ENCODE results near the gene NLRC5.
"Not testable (repeated sequence)": the region's sequence is repeated elsewhere in the genome, so short reads cannot be mapped to it uniquely, and the experiment has no call there.

NLRC5 gene

DNA sequence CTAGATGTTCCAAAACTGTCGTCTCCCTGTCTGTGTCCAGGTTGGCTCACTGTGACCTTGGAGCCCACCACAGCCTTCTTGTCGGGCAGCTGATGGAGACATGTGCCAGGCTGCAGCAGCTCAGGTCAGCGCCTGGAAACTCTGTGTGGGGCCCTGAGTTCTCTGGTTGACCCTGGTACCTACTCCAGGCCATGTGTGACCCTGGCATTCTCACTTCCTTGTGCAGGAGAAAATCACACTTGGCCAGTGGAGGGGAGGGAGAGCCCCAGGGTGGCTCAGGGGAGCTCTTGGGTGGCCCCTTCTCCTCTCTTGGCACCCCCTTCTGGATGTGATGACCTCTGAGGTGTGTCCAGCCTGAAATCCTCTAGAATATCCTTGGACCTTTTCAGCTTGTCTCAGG is 78.0 kb downstream of the NLRC5 start:
- no peak overlapping the region for H3K27ac ChIP-seq
- DNase-seq (ENCODE audit: low read depth, low spot score): no peak

GRCh38 chr16:57069053-57069452 is 79.7 kb downstream of the NLRC5 start:
- DNase-seq (ENCODE audit: low read depth, low spot score): no peak
- H3K27ac ChIP-seq: no peak overlapping the region

GRCh38 chr16:57069635-57070370 is 80.4 kb downstream of the NLRC5 start:
- no peak for DNase-seq (ENCODE audit: low read depth, low spot score)
- no peak overlapping the region for H3K27ac ChIP-seq

DNA sequence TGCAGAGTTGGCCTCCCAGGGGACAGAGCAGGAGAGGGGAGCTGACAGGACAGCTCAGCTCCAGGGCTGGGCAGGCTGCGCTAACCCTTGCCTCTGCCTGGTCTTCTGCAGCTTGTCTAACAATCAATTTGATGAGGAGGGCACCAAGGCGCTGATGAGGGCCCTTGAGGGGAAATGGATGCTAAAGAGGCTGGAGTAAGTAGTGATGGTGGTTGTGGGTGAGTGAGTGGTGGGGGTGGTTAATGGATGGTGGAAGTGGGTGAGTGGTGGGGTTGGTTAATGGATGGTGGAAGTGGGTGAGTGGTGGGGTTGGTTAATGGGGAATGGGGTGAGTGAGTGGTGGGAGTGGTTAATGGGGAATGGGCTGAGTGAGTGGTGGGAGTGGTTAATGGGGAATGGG is 81.1 kb downstream of the NLRC5 start:
- no peak overlapping the region for H3K27ac ChIP-seq
- DNase-seq (ENCODE audit: low read depth, low spot score): no peak

DNA sequence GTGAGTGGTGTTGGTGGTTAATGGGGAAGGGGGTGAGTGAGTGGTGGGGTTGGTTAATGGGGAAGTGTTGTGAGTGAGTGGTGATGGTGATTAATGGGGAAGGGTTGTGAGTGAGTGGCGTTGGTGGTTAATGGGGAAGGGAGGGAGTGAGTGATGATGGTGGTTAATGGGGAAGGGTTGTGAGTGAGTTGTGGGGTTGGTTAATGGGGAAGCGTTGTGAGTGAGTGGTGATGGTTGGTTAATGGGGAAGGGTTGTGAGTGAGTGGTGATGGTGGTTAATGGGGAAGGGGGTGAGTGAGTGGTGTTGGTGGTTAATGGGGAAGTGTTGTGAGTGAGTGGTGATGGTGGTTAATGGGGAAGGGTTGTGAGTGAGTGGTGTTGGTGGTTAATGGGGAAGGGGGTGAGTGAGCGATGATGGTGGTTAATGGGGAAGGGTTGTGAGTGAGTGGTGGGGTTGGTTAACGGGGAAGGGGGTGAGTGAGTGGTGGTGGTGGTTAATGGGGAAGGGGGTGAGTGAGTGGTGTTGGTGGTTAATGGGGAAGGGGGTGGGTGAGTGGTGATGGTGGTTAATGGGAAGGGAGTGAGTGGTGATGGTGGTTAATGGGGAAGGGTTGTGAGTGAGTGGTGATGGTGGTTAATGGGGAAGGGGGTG is 81.8 kb downstream of the NLRC5 start:
- not testable (repeated sequence) for DNase-seq (ENCODE audit: low read depth, low spot score); H3K27ac ChIP-seq

DNA sequence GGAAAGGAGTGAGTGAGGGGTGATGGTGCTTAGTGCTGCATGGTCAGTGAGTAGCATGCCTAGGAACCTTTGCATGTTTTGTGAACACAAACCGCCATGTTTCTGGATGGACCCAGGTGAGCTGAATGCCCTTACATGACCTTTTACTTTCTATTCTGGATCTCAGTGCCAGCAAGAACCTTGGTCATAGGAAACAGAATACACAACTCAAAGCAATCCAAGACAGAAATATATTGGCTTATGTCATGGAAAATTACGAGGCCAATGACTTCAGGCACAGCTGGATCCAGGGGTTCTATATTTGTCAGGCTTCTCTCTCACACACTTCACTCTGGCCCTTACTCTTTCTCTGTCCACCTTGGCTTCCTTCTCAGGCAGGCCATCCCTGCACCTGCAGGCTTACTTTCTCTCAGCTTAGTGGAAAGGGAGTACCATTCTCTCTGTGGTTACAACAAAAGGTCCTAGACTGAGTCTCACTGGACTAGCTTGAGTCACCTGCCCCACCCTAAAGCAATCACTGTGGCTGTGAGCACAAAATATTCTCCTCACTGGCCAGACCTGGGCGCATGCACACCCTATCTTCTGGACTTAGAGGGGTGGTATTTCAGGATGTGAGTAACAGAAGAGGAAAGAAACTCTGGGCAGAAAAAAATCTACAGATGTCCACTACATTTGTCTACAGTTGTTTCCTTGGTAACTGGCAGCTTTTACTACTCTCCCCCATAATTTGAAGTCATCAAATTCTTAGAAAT is 82.7 kb downstream of the NLRC5 start:
- peak; percentile 29 for DNase-seq (ENCODE audit: low read depth, low spot score)
- H3K27ac ChIP-seq: no peak overlapping the region

GRCh38 chr16:57072616-57073275 is 83.4 kb downstream of the NLRC5 start:
- no peak for DNase-seq (ENCODE audit: low read depth, low spot score)
- H3K27ac ChIP-seq: no peak overlapping the region

GRCh38 chr16:57077714-57078113 is 88.4 kb downstream of the NLRC5 start:
- DNase-seq (ENCODE audit: low read depth, low spot score): no peak
- no peak overlapping the region for H3K27ac ChIP-seq

GRCh38 chr16:57081744-57082143 is 92.4 kb downstream of the NLRC5 start:
- DNase-seq (ENCODE audit: low read depth, low spot score): no peak
- no peak overlapping the region for H3K27ac ChIP-seq

DNA sequence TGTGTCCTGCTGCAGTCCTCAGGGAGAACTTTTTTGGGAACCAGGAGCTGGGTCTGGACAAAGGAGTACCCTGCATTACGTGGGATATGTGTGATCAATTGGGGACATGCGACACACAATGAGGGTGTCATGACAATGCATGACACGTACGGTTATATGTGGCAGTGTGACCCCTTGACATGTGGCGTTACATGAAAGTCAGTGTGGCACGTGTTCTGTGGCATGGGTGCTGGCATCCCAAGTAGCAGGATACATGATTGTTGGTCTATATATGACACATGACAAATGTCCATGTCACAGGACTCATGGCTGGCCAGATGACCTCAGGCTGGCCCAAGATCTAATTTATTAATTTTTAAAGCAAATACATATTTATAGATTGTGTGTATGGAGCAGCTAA is 93.3 kb downstream of the NLRC5 start:
- H3K27ac ChIP-seq: no peak overlapping the region
- DNase-seq (ENCODE audit: low read depth, low spot score): no peak

DNA sequence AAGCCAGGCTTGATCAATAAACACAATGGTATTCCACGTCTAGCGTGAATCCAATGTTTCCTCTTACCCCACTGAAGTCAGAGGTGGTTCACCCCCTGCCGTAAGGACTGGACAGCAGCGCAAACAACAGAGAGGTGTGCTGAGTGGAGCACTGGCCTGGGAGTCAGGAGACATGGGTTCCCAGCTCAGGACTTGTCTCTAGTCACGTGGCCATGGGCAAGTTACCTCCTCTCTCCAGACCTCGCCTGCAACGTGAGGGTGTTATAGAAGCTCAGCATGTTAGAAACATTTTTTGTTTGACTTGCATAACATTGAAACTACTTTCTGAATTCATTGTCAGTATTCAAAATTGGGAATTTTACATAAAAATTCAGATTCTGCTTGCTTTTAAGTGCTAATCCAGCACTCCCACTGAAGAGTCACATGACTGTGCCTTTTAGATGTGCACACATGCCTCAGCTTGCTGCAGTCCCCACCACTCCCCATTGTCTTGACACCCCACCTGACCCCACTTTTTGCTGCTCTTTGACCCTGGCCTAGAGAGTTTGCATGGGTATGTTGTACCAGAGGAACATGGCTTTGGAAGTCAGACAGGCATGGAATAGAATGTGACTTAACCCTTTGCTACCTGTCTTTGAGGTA is 94.2 kb downstream of the NLRC5 start:
- no peak for DNase-seq (ENCODE audit: low read depth, low spot score)

DNA sequence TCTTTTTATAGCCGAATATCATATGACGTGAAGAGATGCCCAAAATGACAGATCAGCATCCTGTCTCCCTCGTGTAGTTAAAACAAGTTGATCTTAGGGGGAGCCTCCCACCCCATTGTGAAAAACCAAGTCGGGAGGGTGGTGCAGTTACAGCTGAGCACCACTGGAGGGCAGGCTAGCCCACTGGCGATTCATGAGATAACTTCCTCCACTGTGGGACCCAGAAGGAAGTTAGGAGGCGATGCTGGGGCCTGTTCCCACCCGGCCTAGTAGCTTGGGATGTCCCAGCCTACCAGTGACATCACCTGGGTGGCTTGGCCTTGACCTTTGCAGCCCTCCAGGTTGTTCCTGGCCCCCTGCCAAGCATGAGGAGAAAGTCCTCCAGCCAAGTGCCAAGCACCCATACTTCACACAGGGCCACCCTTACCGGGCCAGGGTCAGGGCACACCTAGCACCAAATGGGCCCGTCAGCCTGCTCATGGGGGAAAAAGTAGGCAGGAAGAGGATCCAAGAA is 95.0 kb downstream of the NLRC5 start:
- DNase-seq (ENCODE audit: low read depth, low spot score): no peak
- no peak overlapping the region for H3K27ac ChIP-seq

More for the DNA sequence above, 94.2 kb downstream of the NLRC5 start:
- H3K27ac ChIP-seq: no peak overlapping the region

- no peak overlapping the region for H3K27ac ChIP-seq
- no peak for DNase-seq (ENCODE audit: low read depth, low spot score)
Measured at GRCh38 chr16:57084996-57085395, 95.6 kb downstream of the NLRC5 start.

DNA sequence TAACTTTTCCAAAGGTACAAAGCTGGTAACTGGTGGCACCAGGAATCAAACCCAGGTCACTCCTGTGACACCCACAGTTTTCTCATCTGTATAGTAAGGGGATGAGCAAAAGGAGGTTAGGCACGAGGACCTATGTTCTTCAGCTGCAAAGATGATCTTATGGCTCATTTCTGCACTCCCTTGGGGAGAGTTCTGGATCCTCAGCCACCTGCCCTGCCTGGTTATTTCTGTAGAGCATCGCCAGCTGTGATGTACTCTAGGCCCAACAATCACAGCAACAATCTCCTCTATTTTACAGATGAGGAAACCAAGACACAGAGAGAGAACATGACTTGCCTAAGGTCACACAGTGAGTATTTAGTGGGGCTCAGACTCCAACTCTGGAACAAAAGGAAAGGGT is 97.6 kb downstream of the NLRC5 start:
- no peak overlapping the region for H3K27ac ChIP-seq
- no peak for DNase-seq (ENCODE audit: low read depth, low spot score)

DNA sequence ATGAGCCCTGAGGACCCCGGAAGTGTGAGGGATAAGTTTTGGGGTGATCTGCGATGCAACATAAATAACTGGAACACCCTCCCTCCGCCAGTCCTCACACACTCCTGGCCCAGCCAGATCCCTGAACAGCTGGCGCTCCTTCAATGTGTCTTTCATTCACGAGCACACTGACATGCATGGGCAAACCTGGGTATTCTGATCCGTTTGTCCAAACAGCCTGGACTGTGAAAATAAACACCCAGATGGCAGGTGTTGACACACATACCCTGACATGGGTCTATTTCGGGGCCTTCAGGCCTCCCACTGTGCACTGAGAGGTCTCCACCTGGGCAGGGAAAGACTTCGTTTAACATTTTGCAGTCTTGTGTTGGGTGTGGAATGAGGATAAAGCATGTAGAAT is 100.0 kb downstream of the NLRC5 start:
- DNase-seq (ENCODE audit: low read depth, low spot score): no peak
- no peak overlapping the region for H3K27ac ChIP-seq

DNA sequence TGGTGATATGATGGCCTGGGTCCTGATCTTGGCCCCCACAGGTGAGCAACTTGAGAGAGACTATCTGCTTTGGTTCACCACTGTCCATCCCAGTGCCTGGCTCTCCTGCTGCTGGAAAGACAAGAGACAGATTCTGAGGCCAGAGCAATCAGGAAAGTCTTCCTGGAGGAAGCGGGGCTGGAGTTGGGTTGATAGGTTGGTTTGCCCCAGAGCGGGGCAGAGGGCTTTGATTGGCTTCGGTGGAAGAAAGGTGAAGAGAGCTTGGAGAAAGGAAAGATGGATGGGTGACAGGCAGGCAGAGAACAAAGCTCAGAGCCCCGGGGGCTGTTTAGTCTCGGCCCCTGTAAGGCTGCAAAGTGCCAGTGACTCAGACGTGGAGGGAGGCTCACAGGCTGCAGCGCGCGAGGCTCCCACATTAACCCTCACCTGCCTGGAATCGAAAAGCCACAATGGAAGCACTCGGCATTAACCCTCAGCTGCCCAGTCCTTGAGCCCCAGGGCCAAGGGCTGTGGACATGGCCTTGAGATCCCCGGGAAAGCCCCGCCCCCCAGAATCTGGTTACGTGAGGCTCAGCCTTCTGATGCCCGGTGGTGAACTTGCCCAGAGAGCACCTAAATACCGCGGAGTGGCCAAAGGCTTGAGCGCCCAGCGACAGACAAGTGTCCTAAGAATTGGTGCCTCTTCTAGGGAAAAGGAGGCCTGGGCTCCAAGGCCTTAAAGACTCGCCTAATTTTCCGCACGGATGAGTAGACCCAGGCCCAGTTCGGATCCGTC is 102.0 kb downstream of the NLRC5 start:
- H3K27ac ChIP-seq: no peak overlapping the region
- no peak for DNase-seq (ENCODE audit: low read depth, low spot score)

GRCh38 chr16:57091975-57092785 is 102.8 kb downstream of the NLRC5 start, which contains the start of gene CPNE2:
CPNE2 (plus strand) TSS chr16:57092583; CDS start chr16:57110743, 18,160 bp downstream.
- H3K27ac ChIP-seq: no peak within 1 kb of the TSS
- DNase-seq (ENCODE audit: low read depth, low spot score): no peak

DNA sequence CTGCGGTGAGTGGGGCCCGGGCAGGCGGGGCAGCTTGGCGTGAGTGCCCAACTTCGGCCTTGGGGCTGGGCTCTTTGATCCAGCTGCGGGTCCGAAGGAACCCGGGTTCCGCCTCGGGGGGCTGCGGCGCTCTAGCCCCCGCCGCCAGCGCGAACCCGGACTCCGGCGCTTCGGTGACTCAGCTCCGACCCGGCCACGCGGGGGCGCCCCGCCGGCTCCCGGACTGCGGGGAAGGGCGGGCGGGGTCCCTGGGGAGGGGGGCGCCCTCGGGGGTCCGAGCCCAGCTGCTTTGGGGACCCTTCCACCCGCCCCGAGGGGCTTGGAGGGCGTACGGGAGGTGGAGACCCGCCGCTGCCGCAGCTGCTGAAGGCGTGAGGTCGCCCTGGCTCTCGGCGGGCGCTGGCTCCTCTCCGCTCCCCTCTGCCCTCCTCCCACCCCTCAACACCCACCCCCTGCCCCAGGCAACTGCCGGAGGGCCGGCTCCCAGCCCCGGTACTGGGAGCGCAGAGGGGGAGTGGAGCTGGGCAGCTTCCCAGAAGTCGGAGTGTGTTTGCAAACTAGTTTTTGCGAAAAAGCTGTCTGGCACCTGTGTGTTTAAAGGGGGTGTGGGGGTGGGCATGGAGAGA is 103.5 kb downstream of the NLRC5 start:
- H3K27ac ChIP-seq: no peak overlapping the region

More for the DNA sequence above, 103.5 kb downstream of the NLRC5 start:
- DNase-seq (ENCODE audit: low read depth, low spot score): no peak
